ENCODE measurements around the gene SH3RF1.

- TF ChIP-seq EZH2 (IDR thresholded peaks at IDR 0.05; ENCODE audit: borderline replicate concordance, low read length) (no peak), CTCF (conservative IDR thresholded peaks at IDR 0.05 in 1 of 2, IDR thresholded peaks at IDR 0.05 in 1 of 2; ENCODE audit: extremely low read depth in 1 of 2, insufficient read depth in 1 of 2, low read depth in 1 of 2, low read length in 2 of 2) (no peak)
Observed at GRCh38 chr4:169185133-169185956, 85.4 kb downstream of the SH3RF1 start.
